ENCODE measurements around the gene STK16.

- TF ChIP-seq CTCF (IDR thresholded peaks at IDR 0.05) (no peak), POLR2AphosphoS5 (IDR thresholded peaks at IDR 0.05) (no peak), POLR2A (IDR thresholded peaks at IDR 0.05) (no peak)
These were observed 6.4 kb downstream of the STK16 start for GRCh38 chr2:219251656-219252055.

Measured in transverse colon (tissue), 4 donors.